Activated CD4-positive, alpha-beta T cell treated with anti-CD3 and anti-CD28 coated beads, Interleukin-2, amount 50 U/mL, for 24 hours (primary cell): ENCODE measurements around the gene EPX.

Experiments used
- DNase-seq, 2 donors: peaks; one replicate each; pipeline ENCODE4 v3.0.0-alpha.2; 2020; ENCODE audit warnings: low read depth in 1 of 2, low spot score in 1 of 2

EPX gene

DNA sequence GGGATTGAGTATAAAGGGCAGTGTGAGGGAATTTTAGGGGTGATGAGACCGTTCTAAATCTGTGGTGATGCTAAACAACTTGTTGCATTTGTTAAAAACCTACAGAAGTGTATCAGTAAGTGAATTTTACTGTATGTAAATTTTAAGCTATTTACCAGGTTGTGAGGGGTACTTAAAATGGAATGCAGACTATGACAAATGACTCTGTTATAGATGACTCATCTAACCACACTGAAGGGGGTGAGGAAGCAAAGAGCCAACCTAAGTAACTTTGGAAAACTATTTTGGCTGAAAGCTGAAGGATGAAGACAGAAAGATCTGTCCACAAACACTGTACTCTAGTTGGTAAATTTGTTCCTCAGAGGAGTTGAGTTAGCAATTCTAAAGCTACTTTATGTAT lies 31.8 kb downstream of the EPX start:
- no peak for DNase-seq

DNA sequence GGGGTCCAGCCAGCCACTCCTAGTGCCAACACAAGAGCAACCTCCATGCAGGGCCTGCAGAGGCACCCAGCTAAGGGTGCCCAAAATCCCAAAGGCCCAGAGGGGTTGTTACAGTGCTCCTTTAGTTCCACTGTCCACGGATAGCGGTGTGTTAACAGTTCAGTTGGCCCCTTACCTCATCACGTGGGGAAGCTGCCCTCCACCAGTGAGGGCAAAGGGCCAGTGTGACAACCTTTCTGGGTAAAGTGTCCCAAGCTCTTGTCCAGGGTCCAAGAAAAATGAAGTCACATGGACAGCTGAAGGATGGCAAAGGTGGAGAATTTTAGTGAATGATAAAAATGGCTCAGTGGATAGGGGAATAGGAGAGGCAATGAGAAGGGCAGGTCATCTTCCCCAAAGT lies 35.2 kb downstream of the EPX start:
- DNase-seq: no peak

DNA sequence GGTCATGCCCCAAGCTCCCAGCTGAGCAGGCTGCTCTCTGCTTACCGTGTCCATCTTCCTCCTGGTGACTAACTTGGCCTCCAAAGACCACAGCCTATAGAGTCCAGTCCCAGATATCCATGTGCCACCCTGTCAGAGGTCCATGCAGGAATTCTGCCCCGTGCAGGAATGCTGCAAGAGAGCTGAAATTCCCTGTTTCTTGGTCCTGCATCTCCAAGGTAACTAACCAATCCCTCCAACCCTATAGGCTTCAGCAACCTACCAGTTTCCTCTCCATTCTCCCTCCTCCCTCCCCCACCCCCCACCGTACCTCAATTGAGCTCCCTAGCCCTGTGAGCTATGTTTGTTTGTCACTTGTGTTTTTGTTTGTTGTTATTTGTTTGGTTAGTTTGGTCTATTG lies 36.2 kb downstream of the EPX start:
- DNase-seq: no peak

DNA sequence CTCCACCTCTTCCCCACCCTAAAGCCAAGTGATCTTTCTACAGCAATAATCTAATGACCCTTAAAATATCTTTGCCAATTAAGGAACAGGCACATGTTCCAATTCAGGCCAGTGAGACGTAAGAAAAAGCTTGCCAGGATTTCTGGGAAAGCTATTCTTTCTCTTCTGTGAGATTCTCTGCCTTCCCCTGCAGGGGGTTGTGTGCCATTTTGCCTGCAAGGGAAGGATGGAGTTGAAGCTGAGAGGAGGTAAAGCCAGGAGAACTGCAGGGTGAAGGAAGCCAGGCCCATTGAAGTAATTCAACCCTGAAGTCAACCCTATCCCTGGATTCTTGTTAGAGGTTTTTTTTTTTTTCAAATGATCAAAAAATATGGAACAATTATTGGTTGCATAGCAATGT lies 36.9 kb downstream of the EPX start:
- DNase-seq: no peak

DNA sequence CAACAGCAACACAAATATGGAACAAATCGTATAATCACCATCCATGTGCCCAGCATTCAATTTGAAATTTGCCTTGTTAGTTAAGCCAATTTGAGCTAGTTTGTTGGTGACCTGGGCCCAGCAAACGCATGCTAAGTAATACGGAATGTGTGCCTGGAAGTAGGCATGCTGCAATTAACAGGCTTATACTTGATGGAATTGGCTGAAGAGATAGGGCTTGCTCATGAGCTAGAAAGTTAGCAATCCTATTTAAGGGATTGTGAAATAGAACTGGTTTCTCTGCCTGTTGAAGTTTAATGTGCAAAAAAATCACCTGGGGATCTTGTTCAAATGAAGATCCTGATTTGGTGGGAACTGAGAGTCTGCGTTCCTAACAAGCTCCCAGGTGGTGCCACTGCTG lies 37.4 kb downstream of the EPX start:
- DNase-seq: no peak

DNA sequence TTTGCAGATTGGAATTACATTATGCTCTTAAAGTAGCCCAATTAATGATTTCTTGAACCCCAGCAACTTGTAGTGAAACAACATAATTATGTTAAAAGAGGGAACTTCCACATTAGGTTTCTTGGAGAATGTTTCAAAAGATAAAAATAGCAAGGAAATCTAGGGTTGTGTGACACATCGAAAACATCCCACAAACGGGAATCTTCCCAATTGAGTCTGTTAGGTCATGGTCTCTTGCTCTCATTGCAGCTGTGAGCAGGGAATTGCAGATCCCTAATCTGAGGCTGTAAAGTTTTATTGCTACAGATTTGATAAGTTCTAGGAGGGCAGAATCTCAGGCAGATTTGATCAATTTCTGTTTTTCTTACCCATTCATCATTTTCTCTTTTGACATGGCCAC lies 39.1 kb downstream of the EPX start:
- DNase-seq: no peak

DNA sequence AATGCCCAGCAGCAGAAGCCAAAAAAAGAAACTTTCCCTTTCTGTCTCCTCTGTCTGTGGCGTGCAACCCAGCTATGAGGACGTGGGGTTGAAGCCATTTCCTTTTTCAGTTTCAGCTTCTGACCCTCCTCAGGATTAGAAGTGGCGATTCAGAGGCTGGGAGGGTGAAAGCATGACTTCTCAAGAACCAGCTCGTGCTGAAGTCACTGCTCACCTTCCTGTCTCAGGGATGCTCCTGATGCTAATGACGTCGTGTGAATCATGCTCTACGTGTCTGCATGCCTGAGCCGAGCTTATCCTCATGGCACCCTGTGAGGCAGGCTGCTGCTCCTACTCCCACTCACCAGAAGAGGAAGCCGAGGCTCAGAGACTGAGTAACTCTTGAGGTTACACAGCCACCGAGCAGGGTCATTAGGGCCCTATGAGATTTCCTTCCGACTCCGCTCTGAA lies 40.2 kb downstream of the EPX start:
- no peak for DNase-seq

DNA sequence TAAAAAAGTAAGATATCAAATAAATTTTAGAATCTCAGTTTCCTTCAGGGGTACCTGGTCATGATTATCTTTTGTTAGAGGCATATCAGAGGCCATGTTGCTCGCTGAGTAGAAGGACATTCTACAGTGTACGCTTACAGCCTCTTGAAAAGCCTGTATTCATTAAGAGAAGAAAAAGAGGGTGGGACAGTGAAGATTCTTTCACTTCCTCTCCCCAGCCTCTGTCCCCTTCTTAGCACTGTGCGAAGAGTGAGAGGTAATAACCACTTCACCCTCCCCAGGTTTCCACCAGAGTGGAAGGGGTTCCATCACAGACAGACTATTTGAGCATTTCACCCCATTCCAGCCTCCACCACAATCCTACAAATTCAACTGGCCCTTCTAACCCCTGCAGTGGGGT lies 41.0 kb downstream of the EPX start:
- DNase-seq: no peak

DNA sequence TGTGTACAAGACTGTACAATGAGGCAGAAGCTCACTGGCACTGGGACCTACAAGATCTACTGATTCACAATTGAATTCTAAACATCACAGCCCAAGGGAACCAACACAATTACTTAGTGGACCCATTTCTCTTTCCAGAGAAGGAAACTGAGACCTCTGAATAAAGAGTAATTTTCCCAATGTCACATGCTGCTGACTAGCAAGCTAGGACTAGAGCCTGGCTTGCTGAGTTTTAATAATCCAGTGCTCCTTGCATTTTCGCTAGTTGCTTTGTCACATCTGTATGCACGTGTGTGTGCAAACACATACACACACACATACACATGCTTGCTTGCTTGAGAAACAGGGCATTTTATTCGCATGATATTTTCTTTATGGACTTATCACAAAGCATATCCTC lies 42.0 kb downstream of the EPX start:
- no peak for DNase-seq

DNA sequence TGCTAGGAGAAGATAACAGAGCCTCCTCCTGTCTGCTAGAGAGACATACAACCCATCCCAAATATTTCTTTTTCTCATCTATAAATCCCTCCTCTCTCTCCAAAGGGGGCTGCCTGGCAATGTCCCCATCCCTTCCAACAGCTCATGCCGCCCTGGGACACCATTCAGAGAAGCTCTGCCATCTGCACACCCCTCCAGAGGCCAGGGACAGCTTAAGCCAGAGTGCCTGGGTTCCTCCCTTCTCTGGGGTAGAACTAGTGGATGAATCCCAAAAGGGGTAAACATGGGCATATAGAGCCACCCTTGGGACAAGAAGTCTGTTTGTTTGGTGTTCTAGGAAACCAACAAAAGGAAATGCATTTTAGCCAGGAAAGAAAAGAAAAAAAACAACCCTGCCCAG lies 43.3 kb downstream of the EPX start:
- no peak for DNase-seq

DNA sequence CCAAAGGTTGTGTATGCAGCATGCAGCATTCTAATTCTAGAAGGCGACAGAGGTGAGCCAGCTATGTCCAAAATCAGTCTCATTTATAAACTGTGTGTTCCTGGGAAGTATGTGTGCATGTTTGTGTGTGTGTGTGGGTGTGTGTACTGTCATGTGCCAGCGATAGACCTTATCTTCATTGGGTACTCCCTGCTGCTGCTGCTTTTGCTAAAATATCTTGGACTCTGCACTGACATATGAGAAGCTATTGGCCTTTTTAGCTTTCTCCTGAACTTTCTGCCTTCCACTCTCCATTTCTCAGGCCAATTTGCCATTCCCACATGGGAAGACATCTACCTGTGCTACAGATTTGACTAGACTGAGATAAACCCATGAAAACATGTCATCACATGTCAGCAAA lies 43.9 kb downstream of the EPX start:
- DNase-seq: no peak

DNA sequence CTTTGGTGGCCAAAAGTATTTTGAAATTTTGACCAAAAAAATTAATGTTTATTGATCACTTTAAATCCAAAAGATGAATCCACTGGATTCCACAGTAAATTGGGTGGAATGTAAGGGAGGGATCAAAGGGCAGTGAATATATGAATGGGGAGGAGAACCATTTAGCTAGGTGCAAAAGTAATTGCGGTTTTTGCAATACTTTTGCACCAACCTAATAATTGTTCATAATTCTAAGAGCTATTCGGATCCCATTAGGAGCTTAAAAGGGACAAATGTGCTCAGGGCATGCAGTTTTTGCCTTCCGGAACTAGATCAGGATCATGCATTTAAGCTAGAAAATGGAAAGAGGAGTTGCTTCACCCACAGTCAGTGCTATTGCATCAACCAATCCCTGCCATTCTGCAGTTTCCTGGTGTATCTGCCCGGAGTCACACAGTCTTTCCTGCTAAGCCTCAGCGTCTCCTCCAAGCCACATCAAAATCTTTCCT lies 45.7 kb downstream of the EPX start, which contains the start of gene LPO:
LPO (plus strand) TSS at position 438 of the 488 bp plus-strand sequence. CDS start 4,396 bp downstream, outside the sequence.
- DNase-seq: no peak

DNA sequence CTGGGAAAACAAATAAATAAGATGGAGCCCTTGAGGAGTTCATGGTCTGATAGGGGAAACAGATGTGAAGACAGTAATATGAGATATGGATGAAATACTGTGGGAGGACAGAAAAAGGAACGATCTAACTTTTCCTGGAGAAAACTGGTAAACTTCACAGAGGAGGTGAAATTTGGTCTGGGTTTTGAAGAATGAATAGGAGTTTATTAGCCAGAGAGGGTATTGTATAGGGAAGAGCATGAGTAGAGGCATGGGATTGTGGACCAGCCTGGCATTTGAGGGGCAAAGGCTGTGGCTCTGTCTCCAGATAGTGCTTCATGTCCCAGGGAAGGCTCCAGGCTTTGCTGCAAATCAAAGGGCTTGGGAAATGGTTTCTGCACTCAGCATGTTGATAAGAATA lies 47.5 kb downstream of the EPX start:
- DNase-seq: no peak

DNA sequence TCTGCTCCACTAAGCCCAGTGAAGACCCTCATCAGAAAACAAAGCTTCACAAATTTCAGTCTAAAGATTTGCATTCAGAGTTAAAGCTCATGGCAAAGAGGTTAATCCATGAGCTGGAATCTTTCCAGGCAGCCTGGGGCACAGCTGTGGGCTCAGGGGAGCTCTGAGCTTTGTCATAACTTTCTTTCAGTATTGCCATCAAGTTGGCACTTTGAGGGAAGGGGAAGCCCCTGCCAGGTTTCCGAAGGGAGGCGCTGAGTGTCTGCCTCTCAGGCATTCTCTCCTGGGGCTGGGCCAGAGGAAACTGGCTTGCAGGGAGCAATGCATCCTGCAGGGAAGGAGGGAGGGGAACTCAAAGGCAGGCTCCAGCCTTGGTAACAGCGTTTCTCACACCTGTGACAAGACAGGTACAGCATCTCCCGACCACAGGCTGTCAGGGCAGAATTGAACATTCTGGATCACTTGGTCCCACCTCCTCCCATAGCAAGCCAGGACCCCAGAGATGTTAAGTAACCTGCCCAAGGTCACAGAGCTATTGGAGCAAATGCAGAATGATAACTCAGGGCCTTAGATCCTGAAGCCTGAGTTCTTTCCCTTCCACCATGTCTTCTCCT lies 49.8 kb downstream of the EPX start:
- DNase-seq: no peak

DNA sequence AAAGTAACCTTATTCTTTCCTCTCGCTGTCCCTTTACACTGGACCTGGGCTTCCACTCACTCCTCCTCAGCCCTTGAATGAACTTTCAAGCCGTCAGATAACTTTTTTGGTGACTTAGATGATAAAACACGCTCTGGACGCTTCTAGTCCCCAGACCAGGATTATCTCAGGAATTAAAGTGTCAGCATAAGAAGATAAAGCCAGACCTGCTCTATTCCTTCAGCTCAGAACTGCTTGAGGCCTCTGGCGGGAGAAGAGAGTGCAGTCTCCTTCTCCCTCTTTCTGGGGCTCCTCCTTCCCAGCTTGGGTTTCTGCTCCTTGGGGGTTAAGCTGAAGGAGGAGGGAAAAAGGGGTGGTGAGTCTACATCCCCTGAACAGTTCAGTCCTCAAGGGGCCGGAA lies 52.4 kb downstream of the EPX start:
- DNase-seq: no peak

DNA sequence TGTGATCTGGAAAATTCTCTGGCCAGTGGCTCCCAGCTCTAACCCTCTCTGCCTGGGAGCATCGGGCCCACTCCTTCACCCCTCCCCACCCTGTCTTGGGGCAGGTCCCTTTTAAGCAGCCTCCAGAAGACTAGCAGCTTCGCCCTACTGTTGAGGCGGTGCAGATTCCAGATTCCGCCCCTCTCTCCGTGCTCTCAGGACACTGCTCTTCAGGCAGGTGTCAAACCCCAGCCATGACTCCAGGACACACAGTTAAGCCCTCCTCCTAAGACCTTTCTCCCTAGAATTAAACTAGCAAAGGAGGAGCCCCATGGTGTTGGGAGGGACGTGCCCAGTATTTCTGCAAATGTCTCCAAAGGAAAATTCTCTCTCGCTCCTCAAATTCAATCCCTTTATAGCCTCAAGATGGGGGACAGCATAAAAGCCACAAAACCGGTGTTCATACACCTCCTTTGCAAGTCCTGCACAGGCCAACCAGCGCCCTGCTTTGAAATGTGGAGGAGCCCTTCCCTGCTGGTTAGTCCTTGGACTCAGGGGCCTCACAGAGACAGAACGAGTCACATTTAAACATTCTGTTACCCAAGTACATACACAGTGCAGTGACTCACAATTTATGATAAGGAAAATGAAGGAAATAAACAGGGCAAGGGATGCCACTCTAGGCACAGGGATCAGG lies 53.0 kb downstream of the EPX start:
- no peak for DNase-seq

DNA sequence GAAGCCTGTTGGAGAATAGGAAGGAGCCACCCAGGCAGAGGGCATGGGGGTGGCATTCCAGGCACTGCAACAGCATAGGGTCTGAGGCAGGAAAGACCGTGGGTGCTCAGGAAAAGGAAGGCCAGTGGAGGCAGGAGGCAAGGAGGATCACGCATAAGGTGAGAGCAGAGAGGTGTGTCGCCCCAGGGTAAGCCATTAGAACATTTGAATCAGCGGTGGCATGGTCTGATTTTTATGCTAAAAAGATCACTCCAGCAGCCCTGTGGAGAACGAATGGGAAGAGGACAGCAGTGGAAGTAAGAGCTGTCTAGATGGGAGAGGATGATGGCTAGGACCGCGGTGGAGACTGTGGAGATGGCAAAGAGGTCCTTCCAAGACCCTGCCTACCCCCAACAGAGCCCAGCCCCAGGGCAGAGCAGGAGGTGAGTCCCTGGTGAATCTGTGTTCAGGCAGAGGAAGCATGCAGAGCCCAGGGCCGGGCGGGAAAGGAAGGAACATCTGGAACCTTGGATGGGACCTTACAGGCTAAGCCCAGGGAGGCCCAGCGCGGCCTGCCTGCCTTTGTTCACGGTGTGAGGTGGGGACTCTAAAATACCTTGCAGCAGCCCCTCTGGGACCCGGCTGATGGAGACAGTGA lies 53.7 kb downstream of the EPX start:
- no peak for DNase-seq

DNA sequence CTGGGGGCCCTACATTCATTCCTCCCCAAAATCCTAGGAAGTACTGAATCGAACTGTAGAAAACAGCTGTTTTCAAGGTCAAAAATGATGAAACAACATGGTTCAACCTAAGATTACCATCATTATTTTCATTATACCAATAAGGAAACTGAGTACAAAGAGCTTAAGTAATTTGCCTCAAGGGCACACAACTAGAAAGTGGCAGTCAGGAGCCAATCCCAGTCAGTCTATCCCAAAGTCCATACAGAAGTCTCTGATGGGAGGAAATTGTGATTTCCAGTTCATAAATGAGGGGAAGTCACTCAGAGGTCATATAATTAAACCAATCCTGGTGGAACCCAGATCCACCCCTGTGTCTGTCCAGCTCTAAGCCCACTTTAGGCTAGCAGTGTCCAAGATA lies 54.3 kb downstream of the EPX start:
- no peak for DNase-seq

DNA sequence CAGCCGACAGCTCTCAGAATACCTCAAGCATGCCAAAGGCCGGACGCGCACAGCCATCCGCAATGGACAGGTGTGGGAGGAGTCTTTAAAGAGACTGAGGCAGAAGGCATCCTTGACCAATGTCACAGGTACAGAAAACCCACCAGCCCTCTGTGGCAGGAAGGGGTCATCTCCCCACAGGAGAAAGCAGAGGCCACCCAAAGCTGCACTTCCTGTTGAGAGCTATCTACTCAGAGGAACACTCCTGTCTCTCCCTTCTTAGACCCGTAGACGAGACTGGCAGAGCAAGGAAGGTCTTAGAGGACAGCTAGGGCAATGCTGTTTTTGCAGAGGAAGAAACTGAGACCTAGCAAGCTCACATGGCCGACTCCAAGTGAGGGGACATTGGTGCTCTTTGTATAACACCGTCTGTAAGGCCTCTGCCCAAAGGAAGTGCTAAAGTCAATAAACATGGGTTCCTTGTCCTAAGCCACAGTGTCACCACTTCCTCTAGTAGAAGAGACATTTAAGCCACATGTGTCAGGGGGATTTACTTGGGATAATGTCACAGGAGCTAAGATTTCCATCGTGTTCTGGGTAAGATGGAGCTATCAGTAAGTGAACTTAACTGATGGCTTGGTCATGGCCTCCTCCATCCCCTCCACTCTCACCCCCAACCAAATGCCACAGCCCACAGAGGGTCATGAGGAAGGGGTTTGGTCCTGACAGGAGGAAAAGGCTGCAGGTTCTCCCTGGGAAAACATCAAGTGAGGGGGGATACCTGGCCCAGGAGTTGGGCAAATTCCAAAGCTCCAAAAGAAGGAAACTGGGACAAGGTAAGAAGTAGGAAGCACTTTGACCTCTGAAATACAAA lies 55.2 kb downstream of the EPX start:
- no peak for DNase-seq

DNA sequence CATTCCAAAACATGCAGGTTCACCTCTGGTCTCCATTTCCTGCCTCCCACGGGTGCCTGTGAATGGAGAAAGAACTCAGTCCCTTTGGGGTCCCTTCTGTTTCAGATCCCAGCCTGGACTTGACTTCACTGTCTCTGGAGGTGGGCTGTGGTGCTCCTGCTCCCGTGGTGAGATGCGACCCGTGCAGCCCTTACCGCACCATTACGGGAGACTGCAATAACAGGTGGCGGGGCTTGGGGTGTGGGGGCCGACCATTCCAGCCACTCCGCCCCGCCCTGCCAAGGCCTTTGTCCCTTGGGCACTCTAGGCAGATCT lies 56.4 kb downstream of the EPX start:
- DNase-seq: no peak

DNA sequence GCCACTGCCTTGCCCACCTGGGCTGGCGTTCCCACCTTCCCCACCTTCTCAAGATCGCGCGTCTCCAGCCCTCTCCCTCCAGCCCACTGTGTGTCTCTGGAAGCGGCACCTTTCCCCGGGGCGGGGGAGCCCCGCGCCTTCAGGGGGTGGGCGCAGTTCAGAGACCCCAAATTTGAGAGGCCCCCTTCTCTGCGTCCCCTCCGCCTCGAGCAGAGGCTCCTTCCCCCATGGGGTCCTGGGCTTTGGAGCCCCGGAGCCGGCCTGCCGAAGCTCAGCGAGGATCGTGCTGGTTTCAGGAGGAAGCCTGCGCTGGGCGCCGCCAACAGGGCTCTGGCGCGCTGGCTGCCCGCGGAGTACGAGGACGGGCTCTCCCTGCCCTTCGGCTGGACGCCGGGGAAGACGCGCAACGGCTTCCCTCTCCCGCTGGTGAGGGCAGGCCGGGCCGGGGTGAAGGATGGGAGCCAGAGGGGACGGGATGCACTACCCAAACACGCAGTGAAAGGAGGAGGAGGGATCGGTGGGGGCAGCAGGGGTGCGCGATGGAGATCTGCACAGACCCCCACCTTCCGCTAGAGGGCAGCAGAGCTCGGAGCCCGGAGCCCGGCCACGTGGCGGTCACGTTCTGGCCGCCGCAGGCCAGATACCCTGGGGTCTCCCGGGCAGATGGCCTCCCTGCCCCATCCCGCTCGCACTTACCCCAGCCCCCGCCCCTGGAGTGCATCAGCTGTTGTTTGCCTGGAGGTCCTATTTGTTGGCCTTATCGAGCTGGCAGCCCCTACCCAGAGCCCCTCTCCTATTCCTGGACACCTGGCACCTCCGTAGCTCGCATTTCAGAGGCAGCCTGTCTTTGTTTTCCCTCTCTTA lies 57.0 kb downstream of the EPX start:
- DNase-seq: peak; percentile 70 to 76
